HEK293T (cell line): ENCODE results near the gene PSG5.
"Not testable (repeated sequence)": the region's sequence is repeated elsewhere in the genome, so short reads cannot be mapped to it uniquely, and the experiment has no call there.

Source experiments
- ARNT ChIP-seq: fragments of 450-650 bp; IDR thresholded peaks from 2 replicates; pipeline ENCODE4 v1.6.1; 2017; ENCODE audit warnings: mild to moderate bottlenecking
- BHLHE40 ChIP-seq: fragments of 450-650 bp; IDR thresholded peaks from 2 replicates; pipeline ENCODE4 v1.6.1; 2016; ENCODE audit warnings: mild to moderate bottlenecking, moderate library complexity, borderline replicate concordance
- ELF4 ChIP-seq: fragments of 450-650 bp; IDR thresholded peaks from 2 replicates; pipeline ENCODE4 v1.6.1; 2017; ENCODE audit warnings: antibody characterized with exemption
- FOXA1 ChIP-seq: fragments of 450-650 bp; IDR thresholded peaks from 2 replicates; pipeline ENCODE4 v1.6.1; 2016; ENCODE audit warnings: mild to moderate bottlenecking
- FOXK2 ChIP-seq: fragments of 450-650 bp; IDR thresholded peaks from 2 replicates; pipeline ENCODE4 v1.6.1; 2016; ENCODE audit warnings: mild to moderate bottlenecking
- FOXM1 ChIP-seq: fragments of 450-650 bp; IDR thresholded peaks from 2 replicates; pipeline ENCODE4 v1.6.1; 2017; ENCODE audit warnings: mild to moderate bottlenecking, borderline replicate concordance
- HDGF ChIP-seq: fragments of 450-650 bp; IDR thresholded peaks from 2 replicates; pipeline ENCODE4 v1.6.1; 2017; ENCODE audit warnings: antibody characterized with exemption, borderline replicate concordance
- L3MBTL2 ChIP-seq: fragments of 450-650 bp; conservative IDR thresholded peaks from 2 replicates; pipeline ENCODE4 v1.6.1; 2016; ENCODE audit warnings: mild to moderate bottlenecking
- NFRKB ChIP-seq: fragments of 450-650 bp; IDR thresholded peaks from 2 replicates; pipeline ENCODE4 v1.6.1; 2016; ENCODE audit warnings: mild to moderate bottlenecking, moderate library complexity
- PKNOX1 ChIP-seq: fragments of 450-650 bp; IDR thresholded peaks from 2 replicates; pipeline ENCODE4 v1.6.1; 2016
- SP1 ChIP-seq: fragments of 450-650 bp; IDR thresholded peaks from 2 replicates; pipeline ENCODE4 v1.6.1; 2017
- TARDBP ChIP-seq: fragments of 450-650 bp; IDR thresholded peaks from 2 replicates; pipeline ENCODE4 v1.6.1; 2016

- not testable (repeated sequence) for TF ChIP-seq ELF4, NFRKB, SP1, FOXK2, FOXM1, FOXA1, HDGF, PKNOX1, BHLHE40, TARDBP, ARNT, L3MBTL2
Observed at GRCh38 chr19:43141763-43142162, 44.6 kb downstream of the PSG5 start.
